Measurements from ENCODE around the gene MAPK4. TPM values are rescaled to one million over a fixed set of nuclear protein-coding genes. Genes with fewer than 3 reads are reported as not detected.

MAPK4 gene
- total RNA-seq, result not detected in 2 replicates

GRCh38 chr18:50559752-50560680 lies at the start of gene MAPK4:
Gene MAPK4 (plus strand): TSS chr18:50560087. CDS start chr18:50663959, 103,872 bp downstream.

Other genes starting within 250 kb of the MAPK4 start
- 6.9 and 20.1 TPM in 2 replicates for gene SKA1, start 185.0 kb upstream of the MAPK4 start, total RNA-seq

All from vein endothelial cell (primary cell).